RPMI7951 (cell line): ENCODE data around the gene ZNF254. TPM values are rescaled to one million over a fixed set of nuclear protein-coding genes. Genes with fewer than 3 reads are reported as not detected.

ENCODE experiments used
- total RNA-seq: library from RNA; depleted of rRNA; stranded (reverse); fragments of >200 nt; shearing (Covaris generic); gene quantifications from 2 replicates; pipeline ENCODE4 v1.2.3, GENCODE V29; 2014; rRNA removed

ZNF254 gene
- total RNA-seq, 1 experiment from 2014 or later = 12.5 TPM

Other genes starting within 250 kb of the ZNF254 start
- gene ZNF726, start 172.3 kb upstream of the ZNF254 start, total RNA-seq = 4.9 and 8.3 TPM in 2 replicates